Cortex of kidney (tissue), 1 donor: ENCODE results near the gene LYVE1.

Source experiments
- DNase-seq: peaks from one replicate; lab custom pipeline; 2025; lab: John Stamatoyannopoulos, UW

Gene LYVE1

DNA sequence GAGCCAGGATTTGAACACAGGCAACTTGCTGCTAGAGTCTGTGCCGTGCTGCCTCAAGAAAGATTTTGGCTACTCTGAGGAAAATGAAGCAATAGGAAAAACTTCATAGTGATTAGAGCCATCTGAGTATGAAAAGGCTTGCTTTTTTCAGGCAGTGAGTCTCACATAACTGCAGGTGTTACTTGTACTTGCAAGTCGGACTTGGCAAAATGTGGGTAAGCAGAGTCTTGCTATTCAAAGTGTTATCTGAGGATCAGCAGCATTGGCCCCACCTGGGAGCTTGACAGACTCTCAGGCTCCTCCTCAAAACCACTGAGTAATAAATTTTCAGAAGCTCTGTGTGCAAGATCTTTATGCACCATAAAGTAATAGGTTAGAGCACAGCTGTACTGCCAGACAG lies 45.5 kb downstream of the LYVE1 start:
- DNase-seq, result no peak

DNA sequence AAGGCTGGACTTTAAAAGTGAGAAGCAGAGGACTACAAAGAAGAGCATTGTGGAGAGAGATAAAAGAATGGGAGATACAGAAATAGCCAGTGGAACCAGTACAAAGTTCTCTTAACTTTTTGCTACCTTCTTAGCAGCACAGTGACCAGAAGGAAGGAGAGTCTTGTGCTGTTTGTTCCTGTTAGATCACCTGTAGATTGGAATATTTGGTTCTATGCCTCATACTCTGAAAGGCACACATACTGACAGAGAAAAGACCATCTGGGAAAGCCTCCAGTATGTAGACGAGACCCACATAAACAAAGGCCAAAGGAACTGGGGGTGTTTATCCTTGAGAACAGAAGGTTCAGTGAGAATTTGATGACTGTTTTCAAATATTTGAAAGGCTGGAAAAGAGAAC lies 46.2 kb downstream of the LYVE1 start:
- no peak for DNase-seq

DNA sequence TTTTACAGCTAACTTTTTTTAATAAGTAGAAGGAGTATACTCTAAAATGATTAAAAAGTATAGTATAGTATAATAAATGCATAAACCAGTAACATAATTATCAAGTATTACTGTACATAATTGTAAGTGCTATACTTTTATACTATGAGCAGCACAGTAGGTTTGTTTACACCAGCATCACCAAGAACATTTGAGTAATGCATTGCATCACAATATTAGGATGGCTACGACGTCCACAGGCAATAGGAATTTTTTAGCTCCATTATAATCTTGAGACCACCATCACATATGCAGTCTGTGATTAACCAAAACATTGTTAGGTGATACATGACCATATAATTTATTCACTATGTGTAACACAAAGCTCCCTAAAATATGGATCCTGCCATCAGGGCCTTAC lies 47.9 kb downstream of the LYVE1 start:
- no peak for DNase-seq

DNA sequence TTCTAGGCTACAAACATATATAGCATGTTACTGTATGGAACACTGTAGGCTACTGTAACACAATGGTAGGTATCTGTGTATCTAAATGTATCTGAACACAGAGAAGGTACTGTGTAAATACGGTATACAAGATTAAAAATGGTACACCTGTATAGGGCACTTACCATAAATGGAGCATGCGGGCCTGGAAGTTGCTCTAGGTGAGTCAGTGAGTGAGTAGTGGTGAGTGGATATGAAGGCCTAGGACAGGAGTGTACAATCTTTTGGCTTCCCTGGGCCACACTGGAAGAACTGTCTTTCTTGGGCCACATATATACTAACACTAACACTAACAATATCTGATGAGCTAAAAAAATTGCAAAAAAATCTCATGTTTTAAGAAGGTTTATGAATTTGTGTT lies 48.8 kb downstream of the LYVE1 start:
- DNase-seq, result no peak

DNA sequence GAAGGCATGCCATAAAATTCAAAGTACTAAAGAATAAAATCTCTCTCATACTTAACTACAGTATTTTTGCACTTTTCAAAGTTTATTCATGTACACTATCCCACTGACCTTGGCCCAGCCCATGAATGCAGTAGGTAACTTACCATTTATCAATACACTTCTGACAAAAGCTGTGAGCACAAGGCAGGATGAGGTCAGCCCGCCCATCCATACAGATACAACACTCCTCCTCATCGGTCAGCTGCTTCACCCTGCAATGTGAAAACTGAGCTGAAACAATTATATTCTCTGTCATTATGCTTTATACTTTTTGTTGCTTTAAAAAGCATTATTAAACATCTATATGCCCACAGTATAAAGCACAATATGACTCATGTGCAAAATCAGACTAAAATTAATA lies 49.6 kb downstream of the LYVE1 start:
- no peak for DNase-seq

DNA sequence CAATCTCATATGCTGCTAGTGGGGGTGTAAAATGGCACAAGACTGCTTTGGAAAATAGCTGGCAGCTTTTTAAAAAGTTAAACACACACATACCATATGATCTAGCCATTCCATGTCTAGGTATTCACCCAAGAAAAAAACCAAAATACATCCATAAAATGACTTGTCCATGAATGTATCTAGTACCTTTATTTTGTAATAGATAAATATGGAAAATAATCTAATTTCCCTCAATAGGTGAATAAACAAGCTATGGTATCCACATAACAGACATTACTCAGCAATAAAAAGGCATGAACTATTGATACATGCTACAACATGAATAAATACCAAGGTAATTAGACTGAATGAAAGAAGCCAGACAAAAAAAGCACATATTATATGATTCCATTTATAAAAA lies 50.3 kb downstream of the LYVE1 start:
- DNase-seq, result no peak

DNA sequence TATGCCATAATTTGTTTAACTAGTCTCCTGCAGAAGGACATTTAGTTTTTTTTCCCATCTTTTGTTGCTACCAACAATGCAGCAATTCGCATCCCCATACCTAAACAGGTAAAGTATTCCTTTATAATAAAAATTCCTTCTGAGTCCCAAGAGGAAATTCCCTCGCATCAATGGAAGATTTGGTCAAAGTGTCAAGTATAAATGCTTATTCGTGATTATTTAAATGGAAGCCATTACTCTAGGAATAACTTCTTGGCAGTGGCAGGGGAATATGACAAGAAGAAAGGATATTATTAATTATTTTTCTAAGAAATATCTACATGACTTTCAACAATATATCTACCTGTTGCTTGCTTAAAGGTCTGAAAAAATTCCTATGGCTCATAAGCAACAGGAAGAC lies 53.0 kb downstream of the LYVE1 start:
- no peak for DNase-seq

DNA sequence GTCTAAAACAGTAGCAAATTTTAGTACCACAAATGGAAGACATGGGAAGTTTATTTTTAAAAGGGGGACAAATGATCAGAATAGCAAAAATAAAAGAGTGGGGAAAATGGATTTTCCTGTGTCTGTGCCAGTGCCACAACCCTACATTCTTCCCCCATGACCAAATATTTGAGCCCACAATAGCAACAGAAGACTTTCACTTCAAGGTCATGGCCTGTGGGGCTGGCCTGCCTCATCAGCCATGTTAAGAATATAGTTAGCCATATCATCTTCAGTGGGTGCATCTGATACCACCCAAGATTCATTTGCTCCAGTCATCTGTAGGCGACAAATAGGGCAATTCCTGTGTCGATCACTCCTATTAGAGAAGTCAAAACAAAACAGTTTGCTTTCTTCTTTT lies 53.8 kb downstream of the LYVE1 start:
- DNase-seq, result no peak

DNA sequence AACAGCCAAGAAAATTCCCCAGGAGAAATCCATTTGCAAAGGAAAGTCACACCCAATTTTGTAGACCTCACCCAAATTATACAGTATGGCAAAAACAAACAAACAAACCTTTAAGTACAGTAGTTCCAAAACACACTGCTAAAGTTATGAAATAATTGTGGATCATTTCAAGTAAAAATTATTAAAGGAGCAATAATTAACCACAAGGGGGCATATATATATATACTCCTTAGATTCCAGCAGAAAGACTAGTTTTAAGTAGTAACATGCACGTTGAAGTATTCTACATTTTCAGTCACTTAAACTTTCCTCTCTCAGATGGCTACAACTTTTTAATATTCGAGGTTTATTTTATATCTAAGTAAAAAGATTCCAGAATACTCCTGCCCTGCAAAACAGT lies 54.3 kb downstream of the LYVE1 start:
- no peak for DNase-seq

DNA sequence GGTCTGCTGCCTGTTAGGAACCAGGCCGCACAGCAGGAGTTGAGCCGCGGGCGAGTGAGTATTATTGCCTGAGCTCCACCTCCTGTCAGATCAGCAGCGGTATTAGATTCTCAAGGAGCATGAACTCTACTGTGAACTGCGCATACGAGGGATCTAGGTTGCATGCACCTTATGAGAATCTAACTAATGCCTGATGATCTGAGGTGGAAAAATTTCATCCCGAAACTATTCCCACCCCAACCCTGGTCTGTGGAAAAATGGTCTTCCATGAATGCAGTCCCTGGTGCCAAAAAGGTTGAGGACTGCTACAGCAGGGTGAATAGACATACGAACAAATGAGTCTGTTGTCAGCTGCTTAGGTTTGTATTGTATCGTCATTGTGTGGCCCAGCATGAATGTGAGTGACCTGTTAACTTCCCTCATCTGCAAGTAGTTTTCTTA lies 57.3 kb downstream of the LYVE1 start:
- DNase-seq, result no peak
